T-cell (primary cell): Measurements from ENCODE around the gene CITED2. TPM values are rescaled to one million over a fixed set of nuclear protein-coding genes. Genes with fewer than 3 reads are reported as not detected.

ENCODE experiments used
- ATAC-seq, 4 experiments: fragments of 200-7000 bp in 3 of 4; fragments of 150-1000 bp in 1 of 4; cut with Tn5 transposase; replicated peaks in 1 of 4; 1 replicate in 3 of 4; 2 replicates in 1 of 4; pipeline ENCODE4 v1.10.0; 2021; ENCODE audit warnings: moderate library complexity in 3 of 4, mild to moderate bottlenecking in 2 of 4, moderate number of reproducible peaks in 1 of 4
- CTCF ChIA-PET, 2 donors: fragments of 300-600 bp; sonication (Branson Sonifier 250); formaldehyde crosslinking; loops; one replicate each; lab custom pipeline; 2022; ENCODE audit warnings: antibody characterized with exemption in 2 of 2; lab: Charles Lee
- POLR2A ChIA-PET, 2 donors: fragments of 300-600 bp; sonication (Branson Sonifier 250); formaldehyde crosslinking; loops; one replicate each; lab custom pipeline; 2022; ENCODE audit warnings: antibody characterized with exemption in 2 of 2; lab: Charles Lee
- DNase-seq, 35 experiments: peaks; one replicate each; pipeline versions ENCODE4 v3.0.0 to v3.0.0-alpha.2; 2013 to 2023
- H3K27ac ChIP-seq: one replicate; pipeline ENCODE4 v1.5.1; 2013; ENCODE audit warnings: low read length
- H3K27me3 ChIP-seq, 2 experiments: replicated peaks in 1 of 2; 1 replicate in 1 of 2; 2 replicates in 1 of 2; pipeline versions ENCODE4 v1.6.1 to v1.7.0; 2013; ENCODE audit warnings: low read length in 1 of 2, mixed read lengths in 1 of 2; ENCODE audit not compliant: control insufficient read depth in 2 of 2, insufficient read depth in 2 of 2; ENCODE audit errors: extremely low read depth in 1 of 2
- H3K36me3 ChIP-seq, 2 donors: 1 replicate in 1 of 2; 2 replicates in 1 of 2; pipeline versions ENCODE4 v1.6.1 to v1.7.0; 2013; ENCODE audit warnings: low read length in 1 of 2; ENCODE audit not compliant: control insufficient read depth in 2 of 2, insufficient read depth in 1 of 2; ENCODE audit errors: extremely low read depth in 1 of 2
- H3K4me1 ChIP-seq, 2 experiments: 1 replicate in 1 of 2; 2 replicates in 1 of 2; pipeline versions ENCODE4 v1.6.1 to v1.7.0; 2013; ENCODE audit warnings: low read length in 2 of 2, mixed read lengths in 1 of 2; ENCODE audit not compliant: insufficient read depth in 2 of 2, control insufficient read depth in 1 of 2; ENCODE audit errors: extremely low read depth in 1 of 2
- H3K4me3 ChIP-seq, 2 donors: 1 replicate in 1 of 2; 2 replicates in 1 of 2; pipeline versions ENCODE4 v1.5.1 to v1.7.0; 2013; ENCODE audit warnings: mild to moderate bottlenecking in 2 of 2, low read length in 1 of 2, moderate library complexity in 1 of 2; ENCODE audit not compliant: control insufficient read depth in 1 of 2; ENCODE audit errors: extremely low read depth in 1 of 2
- H3K9me3 ChIP-seq: 2 replicates; pipeline ENCODE4 v1.7.0; 2013
- H3K27ac Mint-ChIP-seq, 2 donors: one replicate each; pipeline ENCODE4 v1.8.0; 2020 to 2021; ENCODE audit warnings: mild to moderate bottlenecking in 2 of 2, mixed read lengths in 2 of 2
- H3K27me3 Mint-ChIP-seq, 2 donors: one replicate each; pipeline ENCODE4 v1.8.0; 2021 to 2022; ENCODE audit warnings: mixed read lengths in 2 of 2
- H3K36me3 Mint-ChIP-seq: one replicate; pipeline ENCODE4 v1.8.0; 2021; ENCODE audit warnings: mixed read lengths
- H3K4me1 Mint-ChIP-seq, 3 donors: one replicate each; pipeline ENCODE4 v1.8.0; 2020 to 2022; ENCODE audit warnings: mixed read lengths in 3 of 3, mild to moderate bottlenecking in 1 of 3
- H3K4me3 Mint-ChIP-seq, 3 donors: one replicate each; pipeline ENCODE4 v1.8.0; 2020 to 2022; ENCODE audit warnings: mild to moderate bottlenecking in 3 of 3, mixed read lengths in 3 of 3, moderate library complexity in 3 of 3
- H3K9me3 Mint-ChIP-seq, 3 donors: one replicate each; pipeline ENCODE4 v1.8.0; 2020 to 2022; ENCODE audit warnings: mixed read lengths in 3 of 3
- WGBS: methylation state at CpG from one replicate; pipeline ENCODE4 v1.1.5; 2013; ENCODE audit warnings: missing lambda C conversion rate; ENCODE audit not compliant: insufficient coverage; 5-methylcytosine and 5-hydroxymethylcytosine counted together
- total RNA-seq, 35 experiments: library from RNA in 6 of 35; stranded (reverse) in 6 of 35; fragments of 120-200 nt in 1 of 35; gene quantifications; one replicate each; pipeline versions ENCODE4 v1.2.1 to v1.2.4 and lab custom pipeline; 2013 to 2026

The CITED2 gene
- total RNA-seq, 5 donors from 2014 or later (not counting 1 experiment from before 2014, with no cell fraction given) = 108 to 145 (median 134) TPM

DNA sequence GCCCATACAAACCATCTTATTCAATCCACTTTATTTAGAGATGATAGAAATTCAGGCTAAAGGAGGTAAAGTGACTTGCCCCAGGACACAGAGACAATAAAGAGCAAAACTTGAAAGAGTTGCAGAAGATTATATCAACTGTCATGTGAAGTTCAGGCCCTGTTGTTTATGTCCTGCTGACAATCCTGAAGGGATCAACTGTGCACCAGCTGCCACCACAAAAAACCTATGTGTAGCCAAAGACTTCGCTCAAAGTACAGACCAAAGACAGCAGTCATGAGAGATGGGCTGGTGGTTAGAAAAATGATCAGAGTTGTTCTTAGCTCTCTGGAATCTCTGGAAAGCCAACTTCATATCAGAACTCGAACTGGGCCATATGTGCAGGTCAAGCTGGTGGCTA lies 16.0 kb upstream of the CITED2 start:
- Mint-ChIP-seq H3K27me3 (no peaks in the 10 kb centered on the region), H3K9me3 (no peaks in the 10 kb centered on the region), H3K4me3 (no peak overlapping the region), H3K27ac (no peak overlapping the region), H3K4me1 (no peaks in the 10 kb centered on the region), H3K36me3 (no peaks in the 10 kb centered on the region)
- POLR2A ChIA-PET = interaction anchor here in 1 of 2 donors (0.5 kb wide), 1 partner anchor 88 kb away, joined by 4 read pairs; no protein-coding TSS in a partner anchor
- no peaks in the 10 kb centered on the region for H3K4me1 ChIP-seq
- ATAC-seq (no peak), DNase-seq (no peak)
- no peaks in the 10 kb centered on the region for H3K9me3 ChIP-seq
- H3K4me3 ChIP-seq = no peak overlapping the region
- H3K36me3 ChIP-seq = no peaks in the 10 kb centered on the region
- no CpG with 5 or more reads among the region's 2 CpGs for WGBS
- CTCF ChIA-PET = no interaction called here
- H3K27me3 ChIP-seq = no peaks in the 10 kb centered on the region
- H3K27ac ChIP-seq = no peak overlapping the region

DNA sequence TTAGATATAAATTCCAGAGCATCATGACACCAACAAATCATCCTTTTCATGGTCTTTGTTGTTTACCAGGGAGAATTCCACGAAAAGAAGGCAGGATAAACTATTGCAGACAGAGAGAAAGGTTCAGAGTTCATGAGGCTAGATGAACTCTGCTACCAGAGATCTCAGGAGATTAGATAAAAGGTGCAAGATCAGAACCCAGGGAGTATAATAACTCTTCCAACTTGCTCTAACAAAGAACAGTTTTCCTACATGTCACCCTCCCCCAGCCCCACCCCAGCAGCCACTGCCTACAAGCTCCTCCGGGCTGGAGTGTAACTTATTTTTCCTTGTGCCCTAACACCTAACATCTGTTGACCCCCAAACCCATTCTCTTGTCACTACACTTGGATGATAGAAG lies 13.9 kb upstream of the CITED2 start:
- CTCF ChIA-PET = interaction anchor here in 1 of 2 donors (0.6 kb wide), 1 partner anchor 1860 kb away, joined by 5 read pairs; no protein-coding TSS in a partner anchor
- H3K27me3 Mint-ChIP-seq = no peaks in the 10 kb centered on the region

DNA sequence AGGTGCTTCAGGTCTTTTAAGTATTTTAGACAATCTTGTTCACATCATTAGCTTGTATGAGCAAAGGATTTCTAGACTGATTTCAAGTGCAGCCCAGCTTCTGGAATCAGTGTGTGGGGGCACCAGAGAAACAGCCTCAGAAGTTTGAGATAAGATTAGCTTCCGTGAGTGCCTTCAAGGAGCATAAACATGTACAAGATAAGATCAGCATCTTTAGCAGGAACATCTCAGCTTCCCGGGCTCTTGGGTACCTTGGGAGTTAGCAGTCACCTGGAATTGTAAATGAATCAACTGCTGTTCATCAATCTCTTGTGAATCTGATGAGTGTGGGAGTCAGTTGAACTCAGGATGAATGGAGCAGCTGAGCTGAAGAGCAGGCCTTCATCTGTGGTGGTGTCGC lies 12.0 kb upstream of the CITED2 start:
- H3K4me1 ChIP-seq = no peaks in the 10 kb centered on the region
- CTCF ChIA-PET = no interaction called here
- H3K27me3 ChIP-seq = no peaks in the 10 kb centered on the region
- H3K9me3 ChIP-seq = no peaks in the 10 kb centered on the region
- H3K36me3 Mint-ChIP-seq = no peaks in the 10 kb centered on the region
- H3K27me3 Mint-ChIP-seq = no peaks in the 10 kb centered on the region
- POLR2A ChIA-PET = interaction anchor here (0.6 kb wide), 2 partner anchors 19 to 82 kb away, joined by 7 to 10 read pairs; no protein-coding TSS in a partner anchor
- DNase-seq (no peak), ATAC-seq (no peak)
- 48% methylated on average over 2 of the region's 3 CpGs for WGBS
- no peak overlapping the region for H3K27ac ChIP-seq
- no peak overlapping the region for H3K4me3 Mint-ChIP-seq
- H3K9me3 Mint-ChIP-seq = no peaks in the 10 kb centered on the region
- no peak overlapping the region for H3K4me3 ChIP-seq
- H3K4me1 Mint-ChIP-seq = no peaks in the 10 kb centered on the region
- H3K27ac Mint-ChIP-seq = no peak overlapping the region
- no peaks in the 10 kb centered on the region for H3K36me3 ChIP-seq

More for the DNA sequence above, 13.9 kb upstream of the CITED2 start:
- POLR2A ChIA-PET = no interaction called here
- Histone ChIP-seq H3K27ac (no peak overlapping the region), H3K4me3 (no peak overlapping the region), H3K27me3 (no peaks in the 10 kb centered on the region), H3K4me1 (no peaks in the 10 kb centered on the region), H3K36me3 (no peaks in the 10 kb centered on the region), H3K9me3 (no peaks in the 10 kb centered on the region)
- ATAC-seq (no peak), DNase-seq (no peak)
- Mint-ChIP-seq H3K27ac (no peak overlapping the region), H3K4me3 (no peak overlapping the region), H3K36me3 (no peaks in the 10 kb centered on the region), H3K4me1 (no peaks in the 10 kb centered on the region), H3K9me3 (no peaks in the 10 kb centered on the region)
- WGBS = no CpG with 5 or more reads among the region's 2 CpGs

DNA sequence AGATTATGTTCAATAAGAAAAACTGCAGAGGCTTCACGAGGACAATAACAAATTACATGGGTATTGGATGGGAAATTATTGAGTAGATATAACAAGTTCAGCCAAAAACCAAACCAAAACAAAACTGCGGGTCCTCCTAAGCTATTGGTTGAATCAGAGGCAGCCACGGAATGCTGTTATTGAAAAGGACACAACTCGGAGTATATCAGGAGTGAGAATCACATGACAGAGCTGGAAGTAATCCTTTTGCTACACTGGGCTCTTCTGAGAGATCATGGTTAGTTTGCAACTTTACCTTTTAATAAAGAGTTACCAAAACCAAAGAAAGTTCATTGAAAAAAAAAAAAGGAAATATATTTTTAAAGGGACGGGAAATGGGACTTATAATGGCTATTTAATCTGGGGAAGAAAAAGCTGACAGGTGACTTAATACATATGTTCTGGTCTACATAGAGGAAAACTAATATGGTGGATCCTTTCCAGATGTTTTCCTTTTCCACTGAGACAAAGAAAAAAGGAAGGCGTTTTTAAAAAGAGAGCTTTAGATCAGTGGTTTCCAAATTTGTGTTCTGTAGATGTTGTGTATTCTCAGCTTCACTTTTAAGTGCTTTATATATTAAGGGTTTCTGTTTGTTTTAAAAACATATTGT lies 6.9 kb upstream of the CITED2 start:
- WGBS = 98% methylated on average over 4 of the region's 6 CpGs
- Histone ChIP-seq H3K9me3 (no peaks in the 10 kb centered on the region), H3K27me3 (no peaks in the 10 kb centered on the region), H3K4me1 (peaks cover 0 to under 1% of the 10 kb centered on the region in 2 experiments), H3K27ac (no peak overlapping the region), H3K36me3 (no peaks in the 10 kb centered on the region), H3K4me3 (no peak overlapping the region)
- Mint-ChIP-seq H3K4me1 (peaks cover 3 to 5% (median 3%) of the 10 kb centered on the region in 3 donors), H3K4me3 (no peak overlapping the region), H3K36me3 (no peaks in the 10 kb centered on the region), H3K27ac (no peak overlapping the region), H3K27me3 (no peaks in the 10 kb centered on the region), H3K9me3 (no peaks in the 10 kb centered on the region)
- no peak for DNase-seq
- CTCF ChIA-PET = interaction anchor here (0.6 to 2.2 kb wide), 3 partner anchors 12 to 289 kb away, joined by 3 to 5 read pairs (median 3); no protein-coding TSS in a partner anchor
- ATAC-seq = no peak
- POLR2A ChIA-PET = interaction anchor here (0.7 to 1.7 kb wide), 3 partner anchors 11 to 396 kb away, joined by 4 to 6 read pairs (median 6); partner anchors contain the start of gene TXLNB (in 1 of the 2)

DNA sequence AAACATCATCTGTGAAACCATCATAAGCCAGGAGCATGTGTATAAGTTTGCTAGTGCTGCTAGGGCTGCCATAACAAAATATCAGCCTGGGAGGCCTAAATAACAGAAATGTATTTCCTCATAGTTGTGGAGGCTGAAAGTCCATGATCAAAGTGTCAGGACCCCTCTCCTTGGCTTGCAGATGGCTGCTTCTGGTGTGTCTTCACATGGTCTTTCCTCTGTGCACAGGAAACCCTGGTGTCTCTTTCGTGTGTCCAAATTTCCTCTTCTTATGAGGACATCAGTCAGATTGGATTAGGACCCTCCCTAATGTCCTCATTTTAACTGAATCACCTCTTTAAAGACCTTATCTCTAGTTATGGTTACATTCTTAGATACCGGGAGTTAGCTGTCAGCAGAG lies 6.2 kb upstream of the CITED2 start:
- H3K27me3 Mint-ChIP-seq = no peaks in the 10 kb centered on the region

DNA sequence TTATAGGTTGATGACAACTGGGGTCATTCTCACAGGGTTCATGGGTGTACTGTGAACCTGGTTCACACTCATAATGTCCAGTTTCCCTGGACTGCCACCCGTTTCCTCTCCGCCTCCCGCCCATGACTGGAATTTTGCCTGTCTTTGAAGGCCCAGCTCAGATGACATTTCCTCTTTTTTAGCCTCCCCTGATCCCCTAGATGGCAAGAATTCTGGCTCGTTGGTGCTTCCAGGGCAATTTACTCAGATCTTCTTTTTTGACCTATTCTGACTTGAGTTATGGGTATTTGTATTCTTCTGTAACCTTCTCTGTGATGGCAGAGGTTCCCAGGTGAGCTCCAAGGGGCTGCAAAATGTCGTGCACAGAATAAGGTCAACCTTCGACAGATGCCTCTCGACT lies 5.7 kb upstream of the CITED2 start:
- Mint-ChIP-seq H3K4me3 (no peak overlapping the region), H3K27ac (no peak overlapping the region), H3K36me3 (no peaks in the 10 kb centered on the region), H3K9me3 (no peaks in the 10 kb centered on the region), H3K27me3 (no peaks in the 10 kb centered on the region), H3K4me1 (peaks cover 11 to 17% (median 13%) of the 10 kb centered on the region in 3 donors)
- Histone ChIP-seq H3K27ac (no peak overlapping the region), H3K9me3 (no peaks in the 10 kb centered on the region), H3K27me3 (no peaks in the 10 kb centered on the region), H3K4me3 (no peak overlapping the region), H3K4me1 (peaks cover 3 to 9% of the 10 kb centered on the region in 2 experiments), H3K36me3 (no peaks in the 10 kb centered on the region)
- 88% methylated on average over 5 of the region's 7 CpGs for WGBS
- ATAC-seq (no peak), DNase-seq (no peak)
- ChIA-PET CTCF (interaction anchor here in 1 of 2 donors (1.6 to 2.2 kb wide), 2 partner anchors 11 to 16 kb away, joined by 5 to 7 read pairs; no protein-coding TSS in a partner anchor), POLR2A (interaction anchor here in 1 of 2 donors (0.6 kb wide), 1 partner anchor 881 kb away, joined by 4 read pairs; no protein-coding TSS in a partner anchor)

More for the DNA sequence above, 6.2 kb upstream of the CITED2 start:
- H3K27ac ChIP-seq = no peak overlapping the region
- no peaks in the 10 kb centered on the region for H3K9me3 Mint-ChIP-seq
- H3K4me1 ChIP-seq = peaks cover 3 to 8% of the 10 kb centered on the region in 2 experiments
- no peak for ATAC-seq
- H3K4me3 ChIP-seq = no peak overlapping the region
- H3K36me3 ChIP-seq = no peaks in the 10 kb centered on the region
- no peak for DNase-seq
- no peaks in the 10 kb centered on the region for H3K9me3 ChIP-seq
- H3K27me3 ChIP-seq = no peaks in the 10 kb centered on the region
- H3K4me3 Mint-ChIP-seq = no peak overlapping the region
- CTCF ChIA-PET = interaction anchor here in 1 of 2 donors (0.7 to 2.2 kb wide), 2 partner anchors 11 to 168 kb away, joined by 3 to 5 read pairs; no protein-coding TSS in a partner anchor
- H3K27ac Mint-ChIP-seq = no peak overlapping the region
- POLR2A ChIA-PET = interaction anchor here in 1 of 2 donors (1.7 kb wide), 1 partner anchor 11 kb away, joined by 4 read pairs; no protein-coding TSS in a partner anchor
- H3K36me3 Mint-ChIP-seq = no peaks in the 10 kb centered on the region
- no CpG with 5 or more reads among the region's 2 CpGs for WGBS
- peaks cover 10 to 12% (median 10%) of the 10 kb centered on the region in 3 donors for H3K4me1 Mint-ChIP-seq
